ENCODE measurements around the gene TNPO1. TPM values are rescaled to one million over a fixed set of nuclear protein-coding genes. Genes with fewer than 3 reads are reported as not detected.

The TNPO1 gene
- total and polyA plus RNA-seq, 2 of the 13 experiments (the other 11 are each of a cell fraction or from before 2014, with no cell fraction given) = 26.7 to 123 TPM

DNA sequence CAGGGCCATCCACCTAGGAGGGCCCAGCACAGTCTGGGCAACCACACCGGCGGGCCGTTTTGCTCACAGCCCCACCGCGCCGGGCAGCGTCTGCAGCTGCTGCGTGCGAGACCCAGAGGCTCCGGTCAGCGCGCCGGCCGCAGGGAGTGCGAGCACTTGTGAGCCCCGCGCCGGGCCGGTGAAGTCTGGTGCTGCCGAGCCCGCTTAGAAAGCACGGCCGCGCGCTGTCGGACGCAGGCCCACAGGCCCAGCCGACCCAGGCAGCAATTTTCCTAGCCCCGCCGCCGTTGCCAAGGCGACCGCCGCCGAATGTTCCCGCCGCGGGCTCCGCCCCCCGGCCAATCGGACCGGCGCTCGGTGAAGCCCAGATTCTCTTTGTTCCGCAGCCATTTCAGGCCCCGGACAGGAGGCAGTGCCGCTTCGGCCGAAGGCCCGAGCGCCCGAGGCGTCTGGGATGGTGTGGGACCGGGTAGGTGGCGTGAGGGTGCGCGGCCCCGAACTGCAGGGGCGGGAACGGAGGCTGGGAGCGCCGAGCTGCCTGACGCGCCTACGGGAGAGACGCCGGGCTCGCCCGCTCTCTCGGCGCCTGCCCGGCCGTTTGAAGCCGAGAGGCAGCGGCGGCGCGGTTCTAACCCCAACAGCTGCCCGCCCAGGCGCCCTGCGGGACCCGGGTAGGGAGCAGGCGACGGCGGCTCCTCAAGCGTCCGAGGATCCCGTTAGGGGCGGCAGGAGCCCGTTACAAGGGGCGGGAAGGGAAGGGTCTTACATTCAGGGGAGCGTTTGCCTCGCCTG is at the start of gene TNPO1 (continued):
- TF ChIP-seq, protein P1, sequence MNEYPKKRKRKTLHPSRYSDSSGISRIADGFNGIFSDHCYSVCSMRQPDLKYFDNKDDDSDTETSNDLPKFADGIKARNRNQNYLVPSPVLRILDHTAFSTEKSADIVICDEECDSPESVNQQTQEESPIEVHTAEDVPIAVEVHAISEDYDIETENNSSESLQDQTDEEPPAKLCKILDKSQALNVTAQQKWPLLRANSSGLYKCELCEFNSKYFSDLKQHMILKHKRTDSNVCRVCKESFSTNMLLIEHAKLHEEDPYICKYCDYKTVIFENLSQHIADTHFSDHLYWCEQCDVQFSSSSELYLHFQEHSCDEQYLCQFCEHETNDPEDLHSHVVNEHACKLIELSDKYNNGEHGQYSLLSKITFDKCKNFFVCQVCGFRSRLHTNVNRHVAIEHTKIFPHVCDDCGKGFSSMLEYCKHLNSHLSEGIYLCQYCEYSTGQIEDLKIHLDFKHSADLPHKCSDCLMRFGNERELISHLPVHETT (CRISPR knock-in tag; conservative IDR thresholded peaks at IDR 0.05) = no peak
- TF ChIP-seq RFX1 (IDR thresholded peaks at IDR 0.05) = peak; percentile 93
- TF ChIP-seq ZNF136 (CRISPR knock-in tag; IDR thresholded peaks at IDR 0.05; ENCODE audit: low read depth) = no peak
- TF ChIP-seq ZNF737 (CRISPR knock-in tag; IDR thresholded peaks at IDR 0.05; ENCODE audit: borderline replicate concordance) = no peak
- no peak for TF ChIP-seq ATF1 (CRISPR knock-in tag; IDR thresholded peaks at IDR 0.05)
- TF ChIP-seq, protein P2, sequence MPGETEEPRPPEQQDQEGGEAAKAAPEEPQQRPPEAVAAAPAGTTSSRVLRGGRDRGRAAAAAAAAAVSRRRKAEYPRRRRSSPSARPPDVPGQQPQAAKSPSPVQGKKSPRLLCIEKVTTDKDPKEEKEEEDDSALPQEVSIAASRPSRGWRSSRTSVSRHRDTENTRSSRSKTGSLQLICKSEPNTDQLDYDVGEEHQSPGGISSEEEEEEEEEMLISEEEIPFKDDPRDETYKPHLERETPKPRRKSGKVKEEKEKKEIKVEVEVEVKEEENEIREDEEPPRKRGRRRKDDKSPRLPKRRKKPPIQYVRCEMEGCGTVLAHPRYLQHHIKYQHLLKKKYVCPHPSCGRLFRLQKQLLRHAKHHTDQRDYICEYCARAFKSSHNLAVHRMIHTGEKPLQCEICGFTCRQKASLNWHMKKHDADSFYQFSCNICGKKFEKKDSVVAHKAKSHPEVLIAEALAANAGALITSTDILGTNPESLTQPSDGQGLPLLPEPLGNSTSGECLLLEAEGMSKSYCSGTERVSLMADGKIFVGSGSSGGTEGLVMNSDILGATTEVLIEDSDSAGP (CRISPR knock-in tag; IDR thresholded peaks at IDR 0.05; ENCODE audit: borderline replicate concordance) = peak; percentile 86
- TF ChIP-seq, protein P3, sequence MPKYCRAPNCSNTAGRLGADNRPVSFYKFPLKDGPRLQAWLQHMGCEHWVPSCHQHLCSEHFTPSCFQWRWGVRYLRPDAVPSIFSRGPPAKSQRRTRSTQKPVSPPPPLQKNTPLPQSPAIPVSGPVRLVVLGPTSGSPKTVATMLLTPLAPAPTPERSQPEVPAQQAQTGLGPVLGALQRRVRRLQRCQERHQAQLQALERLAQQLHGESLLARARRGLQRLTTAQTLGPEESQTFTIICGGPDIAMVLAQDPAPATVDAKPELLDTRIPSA (CRISPR knock-in tag; IDR thresholded peaks at IDR 0.05; ENCODE audit: borderline replicate concordance) = 0 out of 2 replicates have a peak, but pooled peaks have one; percentile 85
- TF ChIP-seq RFXANK (CRISPR knock-in tag; IDR thresholded peaks at IDR 0.05) = peak; percentile 44; the same call in 1 of the 2 replicates
- TF ChIP-seq ZNF607 (CRISPR knock-in tag; IDR thresholded peaks at IDR 0.05; ENCODE audit: borderline replicate concordance) = no peak; the same call in 1 of the 2 replicates
- no peak; the same call in 1 of the 2 replicates for TF ChIP-seq ZNF703 (CRISPR knock-in tag; IDR thresholded peaks at IDR 0.05; ENCODE audit: borderline replicate concordance)
- TF ChIP-seq ELF1 (CRISPR knock-in tag; IDR thresholded peaks at IDR 0.05) = no peak
- no peak for TF ChIP-seq SRSF1 (optimal IDR thresholded peaks at IDR 0.05; ENCODE audit: low read depth, low read length)
- peak; percentile 70; the same call in 1 of the 2 replicates for TF ChIP-seq NFKB2 (CRISPR knock-in tag; IDR thresholded peaks at IDR 0.05; ENCODE audit: borderline replicate concordance)
- no peak for TF ChIP-seq CEBPG (CRISPR knock-in tag; IDR thresholded peaks at IDR 0.05)
- TF ChIP-seq HNRNPK (IDR thresholded peaks at IDR 0.05; ENCODE audit: low read depth, low read length, poor library complexity, severe bottlenecking) = no peak
- peak; percentile 40; the same call in 1 of the 2 replicates for TF ChIP-seq KMT2B (CRISPR knock-in tag; IDR thresholded peaks at IDR 0.05)
- 0 out of 2 replicates have a peak, but pooled peaks have one; percentile 42 for TF ChIP-seq ZFP62 (CRISPR knock-in tag; IDR thresholded peaks at IDR 0.05)
- peak; percentile 62; the same call in 1 of the 2 replicates for TF ChIP-seq ZNF747 (CRISPR knock-in tag; IDR thresholded peaks at IDR 0.05; ENCODE audit: borderline replicate concordance)
- TF ChIP-seq, protein P4, sequence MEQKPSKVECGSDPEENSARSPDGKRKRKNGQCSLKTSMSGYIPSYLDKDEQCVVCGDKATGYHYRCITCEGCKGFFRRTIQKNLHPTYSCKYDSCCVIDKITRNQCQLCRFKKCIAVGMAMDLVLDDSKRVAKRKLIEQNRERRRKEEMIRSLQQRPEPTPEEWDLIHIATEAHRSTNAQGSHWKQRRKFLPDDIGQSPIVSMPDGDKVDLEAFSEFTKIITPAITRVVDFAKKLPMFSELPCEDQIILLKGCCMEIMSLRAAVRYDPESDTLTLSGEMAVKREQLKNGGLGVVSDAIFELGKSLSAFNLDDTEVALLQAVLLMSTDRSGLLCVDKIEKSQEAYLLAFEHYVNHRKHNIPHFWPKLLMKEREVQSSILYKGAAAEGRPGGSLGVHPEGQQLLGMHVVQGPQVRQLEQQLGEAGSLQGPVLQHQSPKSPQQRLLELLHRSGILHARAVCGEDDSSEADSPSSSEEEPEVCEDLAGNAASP (CRISPR knock-in tag; IDR thresholded peaks at IDR 0.05; ENCODE audit: borderline replicate concordance) = no peak
- TF ChIP-seq CHD2 (IDR thresholded peaks at IDR 0.05; ENCODE audit: low read depth, low read length) = no peak
- no peak for TF ChIP-seq ZNF24 (IDR thresholded peaks at IDR 0.05)
- TF ChIP-seq ZNF563 (CRISPR knock-in tag; IDR thresholded peaks at IDR 0.05) = peak; percentile 72; the same call in 1 of the 2 replicates
- TF ChIP-seq ZNF773 (CRISPR knock-in tag; IDR thresholded peaks at IDR 0.05; ENCODE audit: borderline replicate concordance) = no peak
- TF ChIP-seq, protein P5, sequence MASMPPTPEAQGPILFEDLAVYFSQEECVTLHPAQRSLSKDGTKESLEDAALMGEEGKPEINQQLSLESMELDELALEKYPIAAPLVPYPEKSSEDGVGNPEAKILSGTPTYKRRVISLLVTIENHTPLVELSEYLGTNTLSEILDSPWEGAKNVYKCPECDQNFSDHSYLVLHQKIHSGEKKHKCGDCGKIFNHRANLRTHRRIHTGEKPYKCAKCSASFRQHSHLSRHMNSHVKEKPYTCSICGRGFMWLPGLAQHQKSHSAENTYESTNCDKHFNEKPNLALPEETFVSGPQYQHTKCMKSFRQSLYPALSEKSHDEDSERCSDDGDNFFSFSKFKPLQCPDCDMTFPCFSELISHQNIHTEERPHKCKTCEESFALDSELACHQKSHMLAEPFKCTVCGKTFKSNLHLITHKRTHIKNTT (CRISPR knock-in tag; IDR thresholded peaks at IDR 0.05) = no peak
